GM19240 (cell line): ENCODE results near the gene INPP5D.
"Not testable (repeated sequence)": the region's sequence is repeated elsewhere in the genome, so short reads cannot be mapped to it uniquely, and the experiment has no call there.

ENCODE experiments used
- DNase-seq: peaks from one replicate; pipeline ENCODE4 v3.0.0; 2011; ENCODE audit warnings: low spot score; ENCODE audit not compliant: insufficient read length

INPP5D gene

GRCh38 chr2:233092432-233093165 lies 32.5 kb downstream of the INPP5D start:
- no peak for DNase-seq

GRCh38 chr2:233093166-233093448 lies 33.0 kb downstream of the INPP5D start:
- DNase-seq, result no peak

- DNase-seq, result no peak
Measured at GRCh38 chr2:233093721-233094120, 33.6 kb downstream of the INPP5D start.

GRCh38 chr2:233094614-233095013 lies 34.5 kb downstream of the INPP5D start:
- DNase-seq, result no peak

GRCh38 chr2:233096006-233096405 lies 35.9 kb downstream of the INPP5D start:
- no peak for DNase-seq

- no peak for DNase-seq
Measured at GRCh38 chr2:233098618-233099017, 38.5 kb downstream of the INPP5D start.

- DNase-seq, result not testable (repeated sequence)
Measured at GRCh38 chr2:233099820-233100191, 39.7 kb downstream of the INPP5D start.

- DNase-seq, result peak; percentile 64
Measured at GRCh38 chr2:233100192-233100998, 40.3 kb downstream of the INPP5D start.

- no peak for DNase-seq
Measured at GRCh38 chr2:233101141-233101540, 41.0 kb downstream of the INPP5D start.

- DNase-seq, result no peak
Measured at GRCh38 chr2:233101816-233102215, 41.7 kb downstream of the INPP5D start.

GRCh38 chr2:233105156-233105895 lies 45.2 kb downstream of the INPP5D start:
- no peak for DNase-seq

- DNase-seq, result no peak
Measured at GRCh38 chr2:233105930-233106329, 45.8 kb downstream of the INPP5D start.

GRCh38 chr2:233107011-233107410 lies 46.9 kb downstream of the INPP5D start:
- DNase-seq, result no peak

- no peak for DNase-seq
Measured at GRCh38 chr2:233107831-233108300, 47.7 kb downstream of the INPP5D start.

GRCh38 chr2:233108611-233109490 lies 48.7 kb downstream of the INPP5D start:
- DNase-seq, result no peak

- no peak for DNase-seq
Measured at GRCh38 chr2:233111427-233111826, 51.3 kb downstream of the INPP5D start.

GRCh38 chr2:233112329-233112728 lies 52.2 kb downstream of the INPP5D start:
- DNase-seq, result no peak

- DNase-seq, result no peak
Measured at GRCh38 chr2:233112776-233113452, 52.8 kb downstream of the INPP5D start.

- no peak for DNase-seq
Measured at GRCh38 chr2:233114421-233114861, 54.3 kb downstream of the INPP5D start.

- DNase-seq, result no peak
Measured at GRCh38 chr2:233115121-233115520, 55.0 kb downstream of the INPP5D start.

- no peak for DNase-seq
Measured at GRCh38 chr2:233115741-233116140, 55.6 kb downstream of the INPP5D start.
